Measurements from ENCODE around the gene CLCN2.

The CLCN2 gene

GRCh38 chr3:184328516-184328915 lies 32.9 kb downstream of the CLCN2 start:
- TF ChIP-seq, protein P1, sequence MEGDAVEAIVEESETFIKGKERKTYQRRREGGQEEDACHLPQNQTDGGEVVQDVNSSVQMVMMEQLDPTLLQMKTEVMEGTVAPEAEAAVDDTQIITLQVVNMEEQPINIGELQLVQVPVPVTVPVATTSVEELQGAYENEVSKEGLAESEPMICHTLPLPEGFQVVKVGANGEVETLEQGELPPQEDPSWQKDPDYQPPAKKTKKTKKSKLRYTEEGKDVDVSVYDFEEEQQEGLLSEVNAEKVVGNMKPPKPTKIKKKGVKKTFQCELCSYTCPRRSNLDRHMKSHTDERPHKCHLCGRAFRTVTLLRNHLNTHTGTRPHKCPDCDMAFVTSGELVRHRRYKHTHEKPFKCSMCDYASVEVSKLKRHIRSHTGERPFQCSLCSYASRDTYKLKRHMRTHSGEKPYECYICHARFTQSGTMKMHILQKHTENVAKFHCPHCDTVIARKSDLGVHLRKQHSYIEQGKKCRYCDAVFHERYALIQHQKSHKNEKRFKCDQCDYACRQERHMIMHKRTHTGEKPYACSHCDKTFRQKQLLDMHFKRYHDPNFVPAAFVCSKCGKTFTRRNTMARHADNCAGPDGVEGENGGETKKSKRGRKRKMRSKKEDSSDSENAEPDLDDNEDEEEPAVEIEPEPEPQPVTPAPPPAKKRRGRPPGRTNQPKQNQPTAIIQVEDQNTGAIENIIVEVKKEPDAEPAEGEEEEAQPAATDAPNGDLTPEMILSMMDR (conservative IDR thresholded peaks at IDR 0.05; ENCODE audit: low read depth, low read length) = no peak
- no peak overlapping the region for H2AFZ ChIP-seq (ENCODE audit: low read depth)
- H3K4me2 ChIP-seq = no peak overlapping the region
- peaks cover 9% of the 10 kb centered on the region; the same call in 1 of the 2 replicates for H4K20me1 ChIP-seq (ENCODE audit: insufficient read depth)
- no peaks in the 10 kb centered on the region for H3K4me1 ChIP-seq (ENCODE audit: low read depth, poor library complexity, severe bottlenecking)
- H3K36me3 ChIP-seq (ENCODE audit: insufficient read depth) = peaks cover 62% of the 10 kb centered on the region; the same call in 1 of the 2 replicates
- H3K27me3 ChIP-seq (ENCODE audit: insufficient read depth, low read depth) = no peaks in the 10 kb centered on the region
- peaks cover 42% of the 10 kb centered on the region; the same call in 1 of the 2 replicates for H3K79me2 ChIP-seq (ENCODE audit: insufficient read depth, low read depth)
- no peak overlapping the region for H3K9ac ChIP-seq
- H3K27ac ChIP-seq = no peak overlapping the region; the same call in 1 of the 2 replicates
- no peak overlapping the region for H3K4me3 ChIP-seq (IDR thresholded peaks at IDR 0.05; ENCODE audit: insufficient read depth, low read depth, low read length)

DNA sequence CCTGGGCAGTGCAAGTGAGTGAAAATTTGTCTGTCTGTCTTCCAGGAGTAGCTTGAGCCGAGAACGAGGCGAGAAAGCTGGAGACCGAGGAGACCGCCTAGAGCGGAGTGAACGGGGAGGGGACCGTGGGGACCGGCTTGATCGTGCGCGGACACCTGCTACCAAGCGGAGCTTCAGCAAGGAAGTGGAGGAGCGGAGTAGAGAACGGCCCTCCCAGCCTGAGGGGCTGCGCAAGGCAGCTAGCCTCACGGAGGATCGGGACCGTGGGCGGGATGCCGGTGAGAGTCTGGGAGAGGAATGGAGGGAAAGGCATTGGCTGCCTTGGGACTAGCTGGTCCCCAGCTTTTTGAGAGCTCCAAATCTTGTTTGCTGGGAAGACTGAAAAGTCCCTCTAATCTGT lies 34.2 kb downstream of the CLCN2 start:
- Histone ChIP-seq H4K20me1 (ENCODE audit: insufficient read depth) (peaks cover 9% of the 10 kb centered on the region; the same call in 1 of the 2 replicates), H3K27me3 (ENCODE audit: insufficient read depth, low read depth) (no peaks in the 10 kb centered on the region), H3K36me3 (ENCODE audit: insufficient read depth) (peaks cover 70% of the 10 kb centered on the region; the same call in 1 of the 2 replicates), H3K4me2 (no peak overlapping the region), H3K4me1 (ENCODE audit: low read depth, poor library complexity, severe bottlenecking) (no peaks in the 10 kb centered on the region), H2AFZ (ENCODE audit: low read depth) (no peak overlapping the region), H3K9ac (no peak overlapping the region), H3K79me2 (ENCODE audit: insufficient read depth, low read depth) (peaks cover 49% of the 10 kb centered on the region; the same call in 1 of the 2 replicates), H3K4me3 (IDR thresholded peaks at IDR 0.05; ENCODE audit: insufficient read depth, low read depth, low read length) (no peak overlapping the region), H3K27ac (no peak overlapping the region)
- TF ChIP-seq, protein P1 (conservative IDR thresholded peaks at IDR 0.05; ENCODE audit: low read depth, low read length) = no peak

DNA sequence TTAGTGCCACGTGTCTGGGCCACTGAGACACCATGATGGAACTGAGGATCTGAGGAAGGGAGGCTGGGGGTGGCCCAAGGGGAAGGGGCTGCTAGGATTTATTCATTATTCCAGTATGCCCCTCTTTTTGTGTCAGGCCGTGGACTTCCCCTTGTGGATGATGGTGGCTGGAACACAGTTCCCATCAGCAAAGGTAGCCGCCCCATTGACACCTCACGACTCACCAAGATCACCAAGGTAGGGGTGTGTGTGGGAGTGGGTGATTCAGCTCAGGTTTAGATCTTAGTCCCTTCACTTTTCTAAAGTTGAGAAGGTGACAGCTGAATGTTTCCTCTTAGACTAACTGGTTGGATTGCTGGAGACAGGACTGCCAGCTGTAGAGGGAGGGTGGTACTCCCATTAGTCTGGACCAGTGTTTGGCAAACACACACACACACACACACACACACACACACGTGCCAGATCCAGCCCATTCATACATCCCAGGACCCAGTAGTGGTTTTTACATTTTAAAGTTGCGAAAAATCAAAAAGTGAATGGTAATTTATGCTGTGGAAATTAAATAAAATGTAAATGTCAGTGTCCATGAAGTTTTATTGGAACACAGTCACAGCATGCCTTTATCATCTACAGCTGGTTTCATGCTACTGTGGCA lies 35.6 kb downstream of the CLCN2 start:
- H3K4me3 ChIP-seq (IDR thresholded peaks at IDR 0.05; ENCODE audit: insufficient read depth, low read depth, low read length) = no peak overlapping the region
- H3K4me1 ChIP-seq (ENCODE audit: low read depth, poor library complexity, severe bottlenecking) = peaks cover under 1% of the 10 kb centered on the region
- no peak overlapping the region for H3K9ac ChIP-seq
- no peaks in the 10 kb centered on the region; the same call in 1 of the 2 replicates for H3K27me3 ChIP-seq (ENCODE audit: insufficient read depth, low read depth)
- H3K36me3 ChIP-seq (ENCODE audit: insufficient read depth) = peaks cover 75% of the 10 kb centered on the region; the same call in 1 of the 2 replicates
- TF ChIP-seq, protein P1 (conservative IDR thresholded peaks at IDR 0.05; ENCODE audit: low read depth, low read length) = no peak
- H3K4me2 ChIP-seq = no peak overlapping the region
- peaks cover 60% of the 10 kb centered on the region for H3K79me2 ChIP-seq (ENCODE audit: insufficient read depth, low read depth)
- no peak overlapping the region for H2AFZ ChIP-seq (ENCODE audit: low read depth)
- H3K27ac ChIP-seq = no peak overlapping the region
- H4K20me1 ChIP-seq (ENCODE audit: insufficient read depth) = peaks cover 10% of the 10 kb centered on the region

DNA sequence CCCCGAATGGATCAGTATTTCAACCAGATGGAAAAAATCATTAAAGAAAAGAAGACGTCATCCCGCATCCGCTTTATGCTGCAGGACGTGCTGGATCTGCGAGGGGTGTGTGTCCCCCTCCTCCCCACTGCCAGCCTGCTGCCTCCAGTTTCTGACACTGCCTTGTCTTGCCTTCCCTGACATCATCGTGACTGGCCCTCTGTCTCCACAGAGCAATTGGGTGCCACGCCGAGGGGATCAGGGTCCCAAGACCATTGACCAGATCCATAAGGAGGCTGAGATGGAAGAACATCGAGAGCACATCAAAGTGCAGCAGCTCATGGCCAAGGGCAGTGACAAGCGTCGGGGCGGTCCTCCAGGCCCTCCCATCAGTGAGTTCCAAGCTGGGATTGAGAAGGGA lies 36.1 kb downstream of the CLCN2 start:
- Histone ChIP-seq H2AFZ (ENCODE audit: low read depth) (no peak overlapping the region), H3K4me3 (IDR thresholded peaks at IDR 0.05; ENCODE audit: insufficient read depth, low read depth, low read length) (no peak overlapping the region), H3K79me2 (ENCODE audit: insufficient read depth, low read depth) (peaks cover 64% of the 10 kb centered on the region), H3K9ac (no peak overlapping the region), H4K20me1 (ENCODE audit: insufficient read depth) (peaks cover 16% of the 10 kb centered on the region), H3K27me3 (ENCODE audit: insufficient read depth, low read depth) (no peaks in the 10 kb centered on the region; the same call in 1 of the 2 replicates), H3K4me1 (ENCODE audit: low read depth, poor library complexity, severe bottlenecking) (peaks cover 7% of the 10 kb centered on the region), H3K4me2 (no peak overlapping the region), H3K27ac (no peak overlapping the region), H3K36me3 (ENCODE audit: insufficient read depth) (peaks cover 81% of the 10 kb centered on the region; the same call in 1 of the 2 replicates)
- TF ChIP-seq, protein P1 (conservative IDR thresholded peaks at IDR 0.05; ENCODE audit: low read depth, low read length) = no peak
